HCT116 (cell line): Measurements from ENCODE around the gene MS4A4A. TPM values are rescaled to one million over a fixed set of nuclear protein-coding genes. Genes with fewer than 3 reads are reported as not detected.

Experiments
- ATAC-seq: fragments of 200-7000 bp; cut with Tn5 transposase; 2 replicates; pipeline ENCODE4 v1.9.1; 2020; ENCODE audit warnings: mild to moderate bottlenecking, moderate library complexity
- BruUV-seq: library from RNA; stranded (reverse); fragments of 400-500 nt; replicated peaks from 2 replicates; lab custom pipeline; 2021; lab: Mats Ljungman, UMichigan
- CTCF ChIA-PET: fragments of 300-600 bp; sonication (Branson Sonifier 250); formaldehyde crosslinking; loops from one replicate; lab custom pipeline; 2021; ENCODE audit warnings: antibody characterized with exemption; lab: Charles Lee
- POLR2A ChIA-PET: fragments of 300-600, 350-600 bp; sonication (Branson Sonifier 250); formaldehyde crosslinking; loops from one replicate; lab custom pipeline; 2021; ENCODE audit warnings: antibody characterized with exemption; lab: Charles Lee
- RAD21 ChIA-PET, 2 experiments: fragments of 300-600 bp; sonication (Branson Sonifier 250); formaldehyde crosslinking; loops; one replicate each; lab custom pipeline; 2023; ENCODE audit warnings: low total read pairs in 2 of 2; ENCODE audit not compliant: uncharacterized antibody in 2 of 2, unreplicated experiment in 2 of 2, low non-redundant PET in 1 of 2; lab: Charles Lee
- DNase-seq: peaks from one replicate; pipeline ENCODE4 v3.0.0-alpha.2; 2010; ENCODE audit warnings: low read depth, low spot score
- H2AFZ ChIP-seq: fragments of 200-600 bp; shearing (Covaris generic), sonication (generic); 2 replicates; pipeline ENCODE4 v1.6.1; 2017; ENCODE audit warnings: low read depth, mixed run types, mixed read lengths, antibody characterized with exemption, low read length; ENCODE audit not compliant: poor library complexity, severe bottlenecking
- H3K27ac ChIP-seq: 2 replicates; pipeline ENCODE4 v1.5.1; 2012; ENCODE audit warnings: low read depth, low read length
- H3K27me3 ChIP-seq: fragments of 200-600 bp; sonication (generic); 2 replicates; pipeline ENCODE4 v1.6.1; 2016; ENCODE audit warnings: mixed run types, low read length, mixed read lengths; ENCODE audit not compliant: insufficient read depth
- H3K36me3 ChIP-seq, 2 experiments: fragments of 200-500 bp in 1 of 2; fragments of 200-600 bp in 1 of 2; sonication (Bioruptor generic) in 1 of 2; sonication (generic) in 1 of 2; 2 replicates each; pipeline versions ENCODE4 v1.5.1 to v1.6.1; 2014 to 2016; ENCODE audit warnings: low read length in 2 of 2, inconsistent platforms in 1 of 2, mixed read lengths in 1 of 2, mixed run types in 1 of 2; ENCODE audit not compliant: insufficient read depth in 2 of 2, control insufficient read depth in 1 of 2
- H3K4me1 ChIP-seq, 2 experiments: fragments of 200-600 bp in 1 of 2; sonication (generic) in 1 of 2; 2 replicates each; pipeline versions ENCODE4 v1.5.1 to v1.6.1; 2012 to 2017; ENCODE audit warnings: low read length in 2 of 2, inconsistent platforms in 1 of 2, mild to moderate bottlenecking in 1 of 2, mixed read lengths in 1 of 2, mixed run types in 1 of 2, moderate library complexity in 1 of 2; ENCODE audit not compliant: insufficient read depth in 2 of 2, control insufficient read depth in 1 of 2
- H3K4me2 ChIP-seq: fragments of 200-600 bp; sonication (generic); 2 replicates; pipeline ENCODE4 v1.6.1; 2017; ENCODE audit warnings: mixed run types, low read length, mixed read lengths
- H3K4me3 ChIP-seq, 2 experiments: fragments of 200-600 bp in 1 of 2; sonication (generic) in 1 of 2; replicated peaks in 1 of 2; 2 replicates each; pipeline ENCODE4 v1.5.1; 2011 to 2016; ENCODE audit warnings: low read length in 2 of 2, control low read depth in 1 of 2, low read depth in 1 of 2, mild to moderate bottlenecking in 1 of 2, mixed read lengths in 1 of 2, mixed run types in 1 of 2
- H3K79me2 ChIP-seq: fragments of 200-600 bp; sonication (generic); 2 replicates; pipeline ENCODE4 v1.6.1; 2017; ENCODE audit warnings: mild to moderate bottlenecking, mixed run types, low read length, moderate library complexity, mixed read lengths; ENCODE audit not compliant: insufficient read depth
- H3K9ac ChIP-seq: fragments of 200-600 bp; sonication (generic); 2 replicates; pipeline ENCODE4 v1.6.1; 2016; ENCODE audit warnings: low read length, mixed read lengths
- H3K9me2 ChIP-seq: fragments of 200-600 bp; sonication (generic), shearing (Covaris generic); 2 replicates; pipeline ENCODE4 v1.6.1; 2017; ENCODE audit warnings: mixed run types, mild to moderate bottlenecking, moderate library complexity; ENCODE audit not compliant: insufficient read depth
- H3K9me3 ChIP-seq, 2 experiments: fragments of 200-500 bp in 1 of 2; fragments of 200-600 bp in 1 of 2; sonication (Bioruptor generic) in 1 of 2; sonication (generic) in 1 of 2; 2 replicates each; pipeline ENCODE4 v1.6.1; 2014 to 2017; ENCODE audit warnings: low read length in 2 of 2, mixed read lengths in 2 of 2, inconsistent platforms in 1 of 2, low read depth in 1 of 2, mild to moderate bottlenecking in 1 of 2, mixed run types in 1 of 2, moderate library complexity in 1 of 2; ENCODE audit not compliant: control insufficient read depth in 1 of 2, insufficient read depth in 1 of 2
- H4K20me1 ChIP-seq: fragments of 200-600 bp; sonication (generic), shearing (Covaris generic); 2 replicates; pipeline ENCODE4 v1.6.1; 2017; ENCODE audit warnings: mixed run types, mild to moderate bottlenecking, moderate library complexity; ENCODE audit not compliant: insufficient read depth
- CBX3 ChIP-seq: IDR thresholded peaks from 2 replicates; pipeline ENCODE4 v1.6.1; 2012; ENCODE audit warnings: low read depth
- CTCF ChIP-seq, 3 experiments: fragments of 200-600 bp in 1 of 3; sonication (generic) in 1 of 3; IDR thresholded peaks in 2 of 3; conservative IDR thresholded peaks in 1 of 3; 2 replicates each; pipeline ENCODE4 v1.5.1; 2012 to 2017; ENCODE audit warnings: low read depth in 2 of 3, low read length in 2 of 3, antibody characterized with exemption in 1 of 3, borderline replicate concordance in 1 of 3, control low read depth in 1 of 3, mild to moderate bottlenecking in 1 of 3, mixed read lengths in 1 of 3, mixed run types in 1 of 3, moderate library complexity in 1 of 3; ENCODE audit not compliant: insufficient read depth in 1 of 3
- EGR1 ChIP-seq: IDR thresholded peaks from 2 replicates; pipeline ENCODE4 v1.6.1; 2012; ENCODE audit warnings: low read depth
- EZH2phosphoT487 ChIP-seq: fragments of 200-600 bp; IDR thresholded peaks from 2 replicates; pipeline ENCODE4 v1.6.1; 2018; ENCODE audit warnings: antibody characterized with exemption, borderline replicate concordance
- FOSL1 ChIP-seq: IDR thresholded peaks from 2 replicates; pipeline ENCODE4 v1.6.1; 2012; ENCODE audit warnings: low read depth
- MAX ChIP-seq: IDR thresholded peaks from 2 replicates; pipeline ENCODE4 v1.6.1; 2012
- POLR2A ChIP-seq: IDR thresholded peaks from 2 replicates; pipeline ENCODE4 v1.7.0; 2011; ENCODE audit warnings: borderline replicate concordance; ENCODE audit not compliant: insufficient read depth, insufficient read length; ENCODE audit errors: extremely low read depth
- POLR2AphosphoS5 ChIP-seq: IDR thresholded peaks from 2 replicates; pipeline ENCODE4 v1.6.1; 2011; ENCODE audit warnings: mild to moderate bottlenecking, low read depth, low read length, moderate library complexity
- RAD21 ChIP-seq: IDR thresholded peaks from 2 replicates; pipeline ENCODE4 v1.6.1; 2012; ENCODE audit warnings: low read depth, mild to moderate bottlenecking
- SIN3A ChIP-seq: IDR thresholded peaks from 2 replicates; pipeline ENCODE4 v1.6.1; 2012; ENCODE audit warnings: low read depth
- ZBTB33 ChIP-seq: IDR thresholded peaks from 2 replicates; pipeline ENCODE4 v1.6.1; 2011; ENCODE audit warnings: mild to moderate bottlenecking, low read length, moderate library complexity; ENCODE audit not compliant: insufficient replicate concordance; ENCODE audit errors: extremely low read depth
- ZNF274 ChIP-seq: fragments of 200-500 bp; sonication (Bioruptor generic); IDR thresholded peaks from 2 replicates; pipeline ENCODE4 v1.6.1; 2014; ENCODE audit warnings: mild to moderate bottlenecking, low read depth, low read length, inconsistent platforms
- intact Hi-C: fragments of 100-400 bp; cut with micrococcal nuclease; formaldehyde crosslinking; loops from 2 replicates; pipeline ENCODE4 v1.10.0; 2022
- total RNA-seq: library from RNA; stranded (reverse); gene quantifications from one replicate; pipeline ENCODE4 v1.2.1, GENCODE V29; 2021; ENCODE audit not compliant: unreplicated experiment

The MS4A4A gene
- total RNA-seq, 1 experiment from 2014 or later = 0.22 TPM

- no peak within 1 kb of the TSS for H2AFZ ChIP-seq
- no peak within 1 kb of the TSS for H3K4me3 ChIP-seq
- no peak for DNase-seq
- no peaks in the 10 kb centered on the region for H4K20me1 ChIP-seq
- no peak within 1 kb of the TSS for H3K27ac ChIP-seq
- no peaks in the 10 kb centered on the region for H3K4me1 ChIP-seq
- no peaks in the 10 kb centered on the region for H3K79me2 ChIP-seq
- TF ChIP-seq ZNF274 (no peak), CBX3 (no peak), POLR2A (no peak), POLR2AphosphoS5 (no peak), ZBTB33 (no peak), EZH2phosphoT487 (no peak), EGR1 (no peak), RAD21 (no peak), SIN3A (no peak), FOSL1 (no peak), CTCF (IDR thresholded peaks at IDR 0.05 in 2 of 3, conservative IDR thresholded peaks at IDR 0.05 in 1 of 3; ENCODE audit: borderline replicate concordance in 1 of 3, insufficient read depth in 1 of 3, low read depth in 2 of 3, low read length in 2 of 3) (no peak), MAX (no peak)
- BruUV-seq = no TSS peak
- H3K9me2 ChIP-seq = no peaks in the 10 kb centered on the region
- ChIA-PET CTCF (no interaction called here), RAD21 (no interaction called here), POLR2A (no interaction called here)
- no peak within 1 kb of the TSS for H3K4me2 ChIP-seq
- no peak within 1 kb of the TSS for H3K9ac ChIP-seq
- intact Hi-C loops = no loop called here
- H3K9me3 ChIP-seq = no peaks in the 10 kb centered on the region
- no peaks in the 10 kb centered on the region for H3K36me3 ChIP-seq
- no peak for ATAC-seq
- no peaks in the 10 kb centered on the region for H3K27me3 ChIP-seq
Observed at GRCh38 chr11:60326955-60327354, 46.5 kb downstream of the MS4A4A start, which contains the start of gene MS4A6E. Gene MS4A6E (plus strand): TSS chr11:60327255. CDS start chr11:60334896, 7,641 bp downstream.
